Breast epithelium (tissue), 3 donors: ENCODE results near the gene PGGHG.

Experiments
- POLR2A ChIP-seq: fragments of 450-650 bp; IDR thresholded peaks from one replicate; pipeline ENCODE4 v1.6.1; 2016; ENCODE audit warnings: antibody characterized with exemption, mild to moderate bottlenecking, moderate library complexity
- TF ChIP-seq, protein P1 (sequence below), 3 donors: fragments of 450-650 bp; IDR thresholded peaks; one replicate each; pipeline ENCODE4 v1.5.1; 2016 to 2017; ENCODE audit warnings: antibody characterized with exemption in 3 of 3, mild to moderate bottlenecking in 3 of 3, moderate library complexity in 3 of 3

DNA sequence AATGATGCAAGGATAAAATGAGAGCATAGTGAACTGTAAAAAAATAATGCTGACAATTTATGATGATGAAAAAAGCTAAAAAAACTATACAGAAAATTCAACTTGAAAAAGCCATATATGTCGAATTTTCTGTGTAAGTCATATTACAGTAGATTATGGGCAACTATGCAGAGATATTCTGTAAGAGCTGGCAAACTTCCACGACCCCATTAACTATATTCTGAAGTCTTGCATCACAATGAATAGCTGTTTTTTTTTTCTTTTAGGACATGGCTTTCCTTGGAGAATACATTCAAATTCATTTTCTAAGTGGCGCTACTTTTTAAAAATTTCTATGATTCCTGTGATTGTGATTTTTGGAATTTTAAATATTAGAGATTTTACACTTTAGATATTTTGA is 33.8 kb upstream of the PGGHG start:
- TF ChIP-seq, protein P1, sequence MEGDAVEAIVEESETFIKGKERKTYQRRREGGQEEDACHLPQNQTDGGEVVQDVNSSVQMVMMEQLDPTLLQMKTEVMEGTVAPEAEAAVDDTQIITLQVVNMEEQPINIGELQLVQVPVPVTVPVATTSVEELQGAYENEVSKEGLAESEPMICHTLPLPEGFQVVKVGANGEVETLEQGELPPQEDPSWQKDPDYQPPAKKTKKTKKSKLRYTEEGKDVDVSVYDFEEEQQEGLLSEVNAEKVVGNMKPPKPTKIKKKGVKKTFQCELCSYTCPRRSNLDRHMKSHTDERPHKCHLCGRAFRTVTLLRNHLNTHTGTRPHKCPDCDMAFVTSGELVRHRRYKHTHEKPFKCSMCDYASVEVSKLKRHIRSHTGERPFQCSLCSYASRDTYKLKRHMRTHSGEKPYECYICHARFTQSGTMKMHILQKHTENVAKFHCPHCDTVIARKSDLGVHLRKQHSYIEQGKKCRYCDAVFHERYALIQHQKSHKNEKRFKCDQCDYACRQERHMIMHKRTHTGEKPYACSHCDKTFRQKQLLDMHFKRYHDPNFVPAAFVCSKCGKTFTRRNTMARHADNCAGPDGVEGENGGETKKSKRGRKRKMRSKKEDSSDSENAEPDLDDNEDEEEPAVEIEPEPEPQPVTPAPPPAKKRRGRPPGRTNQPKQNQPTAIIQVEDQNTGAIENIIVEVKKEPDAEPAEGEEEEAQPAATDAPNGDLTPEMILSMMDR (IDR thresholded peaks at IDR 0.05): no peak
- TF ChIP-seq POLR2A: no peak
